Measurements from ENCODE around the gene C14orf119.
A peak's percentile ranks its signal among the peaks of the same experiment; 100 is the strongest.
"Not testable (repeated sequence)": the region's sequence is repeated elsewhere in the genome, so short reads cannot be mapped to it uniquely, and the experiment has no call there.

C14orf119 gene

GRCh38 chr14:23108169-23108568, 12.9 kb downstream of the C14orf119 start:
- H2BK12ac ChIP-seq (ENCODE audit: low read length in 2 of 2); H2AFZ ChIP-seq (ENCODE audit: low read depth, low read length); H2BK5ac ChIP-seq (ENCODE audit: low read depth, low read length, poor library complexity, severe bottlenecking); H3K79me1 ChIP-seq (replicated peaks; ENCODE audit: low read length, poor library complexity, severe bottlenecking); H4K91ac ChIP-seq (ENCODE audit: low read length); H4K8ac ChIP-seq (ENCODE audit: low read length); H3K9me3 ChIP-seq (ENCODE audit: control insufficient read depth, low read length); H3K18ac ChIP-seq (ENCODE audit: low read depth in 1 of 2, low read length in 2 of 2); H3K9ac ChIP-seq (ENCODE audit: low read length); H3K4me3 ChIP-seq (ENCODE audit: insufficient read depth in 1 of 2, low read depth in 1 of 2, low read length in 2 of 2); H3K27me3 ChIP-seq (ENCODE audit: control insufficient read depth in 1 of 2, insufficient read depth in 1 of 2, low read length in 2 of 2); DNase-seq; H3K4me2 ChIP-seq (ENCODE audit: low read length, poor library complexity, severe bottlenecking); H2BK120ac ChIP-seq (ENCODE audit: low read depth, low read length); H2BK15ac ChIP-seq (ENCODE audit: low read depth, poor library complexity, severe bottlenecking); H3K14ac ChIP-seq (ENCODE audit: low read length in 2 of 2); H3K23ac ChIP-seq (ENCODE audit: low read length in 2 of 2); H3K36me3 ChIP-seq (ENCODE audit: control insufficient read depth in 1 of 2, insufficient read depth in 2 of 2, low read depth in 1 of 2, low read length in 2 of 2); H3K27ac ChIP-seq (ENCODE audit: low read length, poor library complexity, severe bottlenecking); H3K4ac ChIP-seq (ENCODE audit: low read depth in 1 of 2, low read length in 2 of 2); H2AK5ac ChIP-seq (ENCODE audit: low read length, severe bottlenecking): not testable (repeated sequence)
- peaks cover 10% of the 10 kb centered on the region for H3K4me1 ChIP-seq (ENCODE audit: control insufficient read depth, insufficient read depth, low read depth, low read length)
- 98% methylated on average over 15 of the region's 24 CpGs for WGBS

DNA sequence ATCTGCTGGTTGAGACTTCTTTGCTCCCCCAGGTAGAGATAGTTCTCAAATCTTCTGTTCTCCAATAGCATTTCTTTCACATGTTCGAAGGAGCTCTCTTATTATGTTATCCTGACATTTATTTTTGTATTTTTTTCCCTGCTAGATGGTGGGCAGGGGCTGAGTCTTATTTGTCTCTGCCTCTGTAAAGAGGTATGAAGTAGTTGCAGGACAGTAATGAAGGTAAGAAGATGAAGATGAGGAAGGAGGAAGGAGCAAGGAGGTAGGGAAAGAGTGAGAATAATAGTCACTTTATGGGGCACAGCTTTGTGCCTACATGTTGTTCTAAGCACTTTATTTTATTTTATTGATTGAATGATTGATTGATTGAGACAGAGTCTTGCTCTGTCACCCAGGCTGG, 14.5 kb downstream of the C14orf119 start:
- Histone ChIP-seq H3K9ac (ENCODE audit: low read length) (no peak overlapping the region), H3K14ac (ENCODE audit: low read length in 2 of 2) (no peak overlapping the region), H3K4me3 (ENCODE audit: insufficient read depth in 1 of 2, low read depth in 1 of 2, low read length in 2 of 2) (no peak overlapping the region), H4K91ac (ENCODE audit: low read length) (no peak overlapping the region), H2BK12ac (ENCODE audit: low read length in 2 of 2) (no peak overlapping the region), H3K4me1 (ENCODE audit: control insufficient read depth, insufficient read depth, low read depth, low read length) (peaks cover 20% of the 10 kb centered on the region), H3K23ac (ENCODE audit: low read length in 2 of 2) (no peak overlapping the region), H3K4ac (ENCODE audit: low read depth in 1 of 2, low read length in 2 of 2) (no peak overlapping the region), H3K79me1 (replicated peaks; ENCODE audit: low read length, poor library complexity, severe bottlenecking) (no peaks in the 10 kb centered on the region), H3K9me3 (ENCODE audit: control insufficient read depth, low read length) (no peaks in the 10 kb centered on the region), H2BK5ac (ENCODE audit: low read depth, low read length, poor library complexity, severe bottlenecking) (no peak overlapping the region), H3K27me3 (ENCODE audit: control insufficient read depth in 1 of 2, insufficient read depth in 1 of 2, low read length in 2 of 2) (peaks cover 3 to 4% of the 10 kb centered on the region in 2 experiments), H3K36me3 (ENCODE audit: control insufficient read depth in 1 of 2, insufficient read depth in 2 of 2, low read depth in 1 of 2, low read length in 2 of 2) (no peaks in the 10 kb centered on the region), H2AK5ac (ENCODE audit: low read length, severe bottlenecking) (no peak overlapping the region), H2BK120ac (ENCODE audit: low read depth, low read length) (no peak overlapping the region), H2AFZ (ENCODE audit: low read depth, low read length) (no peak overlapping the region), H4K8ac (ENCODE audit: low read length) (no peak overlapping the region), H2BK15ac (ENCODE audit: low read depth, poor library complexity, severe bottlenecking) (no peak overlapping the region), H3K4me2 (ENCODE audit: low read length, poor library complexity, severe bottlenecking) (no peak overlapping the region), H3K27ac (ENCODE audit: low read length, poor library complexity, severe bottlenecking) (no peak overlapping the region), H3K18ac (ENCODE audit: low read depth in 1 of 2, low read length in 2 of 2) (no peak overlapping the region)
- WGBS: 100% methylated on average over 1 of the region's 1 CpG
- DNase-seq: no peak

DNA sequence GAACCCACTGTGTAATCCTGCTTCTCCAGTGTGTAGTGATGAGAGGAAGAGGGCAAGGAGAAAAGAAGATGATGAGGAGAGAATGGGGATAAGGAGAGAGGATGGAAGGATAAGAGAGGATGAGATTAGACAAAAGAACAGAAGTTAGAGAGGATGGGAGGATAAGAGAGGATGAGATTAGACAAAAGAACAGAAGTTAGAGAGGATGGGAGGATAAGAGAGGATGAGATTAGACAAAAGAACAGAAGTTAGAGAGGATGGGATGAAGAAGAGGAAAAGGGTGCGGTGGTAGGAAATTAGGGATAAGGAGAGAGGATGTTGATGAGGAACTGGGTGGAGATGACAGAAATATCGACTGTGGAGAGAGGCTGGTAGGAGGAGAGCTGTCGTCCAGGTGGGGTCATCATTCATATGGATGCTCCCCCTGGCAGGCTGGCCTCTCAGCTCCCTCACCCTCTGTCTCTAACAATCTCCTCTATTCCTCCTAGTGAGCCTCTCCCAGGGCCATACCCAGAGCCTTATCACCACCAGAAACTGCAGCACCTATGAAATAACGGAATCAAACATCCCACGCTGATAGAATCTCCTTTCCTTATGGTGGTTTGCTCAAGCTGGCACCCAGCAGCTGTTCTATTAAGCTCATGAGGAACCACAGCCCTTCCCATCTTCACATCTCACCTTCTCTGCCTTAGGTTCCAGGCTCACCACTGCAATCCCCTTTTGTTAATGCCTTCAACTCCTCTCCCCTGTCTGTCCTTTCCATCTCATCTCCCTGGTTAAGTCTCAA, 15.5 kb downstream of the C14orf119 start:
- Histone ChIP-seq H3K27ac (ENCODE audit: low read length, poor library complexity, severe bottlenecking) (no peak overlapping the region), H4K8ac (ENCODE audit: low read length) (no peak overlapping the region), H3K4ac (ENCODE audit: low read depth in 1 of 2, low read length in 2 of 2) (no peak overlapping the region), H2BK120ac (ENCODE audit: low read depth, low read length) (no peak overlapping the region), H3K4me1 (ENCODE audit: control insufficient read depth, insufficient read depth, low read depth, low read length) (peaks cover 27% of the 10 kb centered on the region), H2BK15ac (ENCODE audit: low read depth, poor library complexity, severe bottlenecking) (no peak overlapping the region), H3K4me3 (ENCODE audit: insufficient read depth in 1 of 2, low read depth in 1 of 2, low read length in 2 of 2) (no peak overlapping the region), H3K23ac (ENCODE audit: low read length in 2 of 2) (no peak overlapping the region), H2BK12ac (ENCODE audit: low read length in 2 of 2) (peak overlapping the region in 1 of 2 experiments; percentile 47), H2AFZ (ENCODE audit: low read depth, low read length) (no peak overlapping the region), H2AK5ac (ENCODE audit: low read length, severe bottlenecking) (no peak overlapping the region), H3K14ac (ENCODE audit: low read length in 2 of 2) (no peak overlapping the region), H2BK5ac (ENCODE audit: low read depth, low read length, poor library complexity, severe bottlenecking) (no peak overlapping the region), H3K9me3 (ENCODE audit: control insufficient read depth, low read length) (no peaks in the 10 kb centered on the region), H4K91ac (ENCODE audit: low read length) (no peak overlapping the region), H3K36me3 (ENCODE audit: control insufficient read depth in 1 of 2, insufficient read depth in 2 of 2, low read depth in 1 of 2, low read length in 2 of 2) (no peaks in the 10 kb centered on the region), H3K79me1 (replicated peaks; ENCODE audit: low read length, poor library complexity, severe bottlenecking) (no peaks in the 10 kb centered on the region), H3K9ac (ENCODE audit: low read length) (no peak overlapping the region), H3K4me2 (ENCODE audit: low read length, poor library complexity, severe bottlenecking) (no peak overlapping the region), H3K27me3 (ENCODE audit: control insufficient read depth in 1 of 2, insufficient read depth in 1 of 2, low read length in 2 of 2) (peaks cover 3 to 4% of the 10 kb centered on the region in 2 experiments), H3K18ac (ENCODE audit: low read depth in 1 of 2, low read length in 2 of 2) (no peak overlapping the region)
- 99% methylated on average over 4 of the region's 5 CpGs for WGBS
- DNase-seq: no peak

DNA sequence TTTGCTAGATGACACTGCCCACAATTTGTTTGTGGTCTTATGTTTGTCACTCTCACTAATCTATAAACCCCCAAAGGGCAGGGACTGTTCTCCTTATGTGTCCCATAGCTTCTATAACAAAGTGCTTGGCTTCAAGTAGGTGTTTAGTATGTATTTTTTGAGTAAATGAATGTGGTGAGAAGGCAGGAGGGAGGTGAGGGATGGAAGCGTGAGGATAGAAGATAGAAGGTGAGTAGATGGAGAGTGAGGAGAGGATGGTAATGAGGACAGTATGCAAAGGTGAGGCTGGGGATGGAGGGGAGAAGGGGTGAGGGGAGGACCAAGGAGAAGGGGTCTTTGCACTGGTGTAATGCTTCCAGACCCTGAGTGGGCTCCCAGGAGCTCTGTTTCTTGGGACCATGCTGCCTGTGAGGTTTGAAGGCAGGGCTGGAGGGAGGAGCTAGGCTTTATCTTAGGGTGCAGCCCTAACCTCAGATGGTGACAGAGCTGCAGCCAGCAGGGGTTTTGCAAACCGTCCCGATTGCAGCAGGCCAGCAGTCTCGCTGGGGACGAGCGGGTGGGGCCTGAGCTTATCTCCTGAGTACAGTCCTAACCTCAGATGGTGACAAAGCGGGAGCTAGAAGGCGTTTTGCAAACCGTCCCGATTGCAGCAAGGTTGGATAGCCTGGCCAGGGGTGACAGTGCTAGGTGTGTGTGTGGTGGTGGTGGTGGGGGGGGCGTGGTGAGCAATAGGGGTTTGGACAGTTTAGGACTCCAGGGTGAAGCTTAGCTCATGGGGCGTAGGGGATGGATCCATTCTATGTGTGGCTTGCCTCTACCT, 17.3 kb downstream of the C14orf119 start:
- H3K14ac ChIP-seq (ENCODE audit: low read length in 2 of 2): peak overlapping the region in 1 of 2 experiments; percentile 37
- H3K4ac ChIP-seq (ENCODE audit: low read depth in 1 of 2, low read length in 2 of 2): no peak overlapping the region
- H4K91ac ChIP-seq (ENCODE audit: low read length): peak overlapping the region; percentile 49
- peak overlapping the region; percentile 52 for H3K9ac ChIP-seq (ENCODE audit: low read length)
- H3K9me3 ChIP-seq (ENCODE audit: control insufficient read depth, low read length): no peaks in the 10 kb centered on the region
- no peaks in the 10 kb centered on the region for H3K36me3 ChIP-seq (ENCODE audit: control insufficient read depth in 1 of 2, insufficient read depth in 2 of 2, low read depth in 1 of 2, low read length in 2 of 2)
- no peak for DNase-seq
- no peak overlapping the region for H2BK15ac ChIP-seq (ENCODE audit: low read depth, poor library complexity, severe bottlenecking)
- H3K27me3 ChIP-seq (ENCODE audit: control insufficient read depth in 1 of 2, insufficient read depth in 1 of 2, low read length in 2 of 2): peaks cover 3 to 4% of the 10 kb centered on the region in 2 experiments
- 44% methylated on average over 10 of the region's 12 CpGs for WGBS
- peak overlapping the region in 1 of 2 experiments; percentile 27 for H2BK12ac ChIP-seq (ENCODE audit: low read length in 2 of 2)
- H3K18ac ChIP-seq (ENCODE audit: low read depth in 1 of 2, low read length in 2 of 2): peak overlapping the region in 1 of 2 experiments; percentile 1
- H3K79me1 ChIP-seq (replicated peaks; ENCODE audit: low read length, poor library complexity, severe bottlenecking): no peaks in the 10 kb centered on the region
- no peak overlapping the region for H2BK120ac ChIP-seq (ENCODE audit: low read depth, low read length)
- peak overlapping the region in 1 of 2 experiments; percentile 25 for H3K4me3 ChIP-seq (ENCODE audit: insufficient read depth in 1 of 2, low read depth in 1 of 2, low read length in 2 of 2)
- H3K23ac ChIP-seq (ENCODE audit: low read length in 2 of 2): no peak overlapping the region
- H2AK5ac ChIP-seq (ENCODE audit: low read length, severe bottlenecking): no peak overlapping the region
- H2BK5ac ChIP-seq (ENCODE audit: low read depth, low read length, poor library complexity, severe bottlenecking): no peak overlapping the region
- H3K4me2 ChIP-seq (ENCODE audit: low read length, poor library complexity, severe bottlenecking): no peak overlapping the region
- peak overlapping the region; percentile 29 for H2AFZ ChIP-seq (ENCODE audit: low read depth, low read length)
- peaks cover 30% of the 10 kb centered on the region for H3K4me1 ChIP-seq (ENCODE audit: control insufficient read depth, insufficient read depth, low read depth, low read length)
- no peak overlapping the region for H3K27ac ChIP-seq (ENCODE audit: low read length, poor library complexity, severe bottlenecking)
- H4K8ac ChIP-seq (ENCODE audit: low read length): peak overlapping the region; percentile 69
